PC-3 (cell line): ENCODE results near the gene BBOX1. TPM values are rescaled to one million over a fixed set of nuclear protein-coding genes. Genes with fewer than 3 reads are reported as not detected.
"Not testable (repeated sequence)": the region's sequence is repeated elsewhere in the genome, so short reads cannot be mapped to it uniquely, and the experiment has no call there.

Source experiments
- ATAC-seq: fragments of 200-7000 bp; cut with Tn5 transposase; 2 replicates; pipeline ENCODE4 v1.9.1; 2020; ENCODE audit warnings: mild to moderate bottlenecking, moderate library complexity
- BruUV-seq: library from RNA; stranded (reverse); fragments of 400-500 nt; replicated peaks from 2 replicates; lab custom pipeline; 2021; lab: Mats Ljungman, UMichigan
- CTCF ChIA-PET: fragments of 300-600 bp; sonication (Branson Sonifier 250); formaldehyde crosslinking; loops from one replicate; lab custom pipeline; 2022; ENCODE audit warnings: antibody characterized with exemption; lab: Charles Lee
- POLR2A ChIA-PET: fragments of 300-600 bp; sonication (Branson Sonifier 250); formaldehyde crosslinking; loops from one replicate; lab custom pipeline; 2022; ENCODE audit warnings: antibody characterized with exemption; ENCODE audit not compliant: unreplicated experiment; lab: Charles Lee
- DNase-seq: peaks from one replicate; pipeline ENCODE4 v3.0.0-alpha.2; 2015
- H2AFZ ChIP-seq: fragments of 300-600 bp; sonication (generic); 2 replicates; pipeline ENCODE4 v1.6.0; 2016; ENCODE audit warnings: antibody characterized with exemption, low read length
- H3F3A ChIP-seq: fragments of 300-600 bp; sonication (generic); one replicate; pipeline ENCODE4 v1.6.0; 2017; ENCODE audit warnings: antibody characterized with exemption, low read length, control low read depth, mild to moderate bottlenecking; ENCODE audit not compliant: unreplicated experiment
- H3K27ac ChIP-seq: fragments of 300-600 bp; sonication (generic); 2 replicates; pipeline ENCODE4 v1.5.1; 2016; ENCODE audit warnings: mild to moderate bottlenecking, low read length
- H3K27me3 ChIP-seq: fragments of 300-600 bp; sonication (generic); 2 replicates; pipeline ENCODE4 v1.6.1; 2016; ENCODE audit warnings: low read length, mixed read lengths
- H3K36me3 ChIP-seq: fragments of 300-600 bp; sonication (generic); 2 replicates; pipeline ENCODE4 v1.6.1; 2016; ENCODE audit warnings: low read depth, mixed run types, low read length, mixed read lengths
- H3K4me1 ChIP-seq: fragments of 300-600 bp; sonication (generic); 2 replicates; pipeline ENCODE4 v1.5.1; 2016; ENCODE audit warnings: low read length; ENCODE audit not compliant: insufficient read depth
- H3K4me2 ChIP-seq: fragments of 300-600 bp; sonication (generic); 2 replicates; pipeline ENCODE4 v1.6.0; 2016; ENCODE audit warnings: low read length
- H3K4me3 ChIP-seq: fragments of 300-600 bp; sonication (generic); 2 replicates; pipeline ENCODE4 v1.5.1; 2016; ENCODE audit warnings: mild to moderate bottlenecking, low read length, mixed read lengths
- H3K79me2 ChIP-seq: fragments of 300-600 bp; sonication (generic); 2 replicates; pipeline ENCODE4 v1.6.1; 2017; ENCODE audit warnings: low read length, mixed read lengths
- H3K9ac ChIP-seq: fragments of 300-600 bp; sonication (generic); 2 replicates; pipeline ENCODE4 v1.6.0; 2016; ENCODE audit warnings: mild to moderate bottlenecking, low read length
- H3K9me2 ChIP-seq: fragments of 300-600 bp; sonication (generic); replicated peaks from 2 replicates; pipeline ENCODE4 v1.6.1; 2016; ENCODE audit warnings: mixed run types, low read length, mixed read lengths
- H3K9me3 ChIP-seq: fragments of 300-600 bp; sonication (generic); 2 replicates; pipeline ENCODE4 v1.6.1; 2016; ENCODE audit warnings: low read length, mixed read lengths
- H4K20me1 ChIP-seq: fragments of 300-600 bp; sonication (generic); 2 replicates; pipeline ENCODE4 v1.6.1; 2016; ENCODE audit warnings: low read length, mixed read lengths
- EZH2 ChIP-seq: fragments of 300-600 bp; sonication (generic); IDR thresholded peaks from one replicate; pipeline ENCODE4 v1.6.1; 2017; ENCODE audit warnings: antibody characterized with exemption, mild to moderate bottlenecking, low read length; ENCODE audit not compliant: unreplicated experiment
- EZH2phosphoT487 ChIP-seq: fragments of 300-600 bp; sonication (generic); IDR thresholded peaks from 2 replicates; pipeline ENCODE4 v1.6.1; 2018; ENCODE audit warnings: mild to moderate bottlenecking, antibody characterized with exemption, low read length, borderline replicate concordance
- intact Hi-C: fragments of 100-400 bp; cut with micrococcal nuclease; formaldehyde crosslinking; loops from 2 replicates; pipeline ENCODE4 v1.9.0; 2023
- total RNA-seq: library from RNA; depleted of rRNA; stranded (reverse); fragments of >200 nt; gene quantifications from 2 replicates; pipeline ENCODE4 v1.2.3, GENCODE V29; 2014
- TF ChIP-seq, protein P1 (sequence below): fragments of 300-600 bp; sonication (generic); conservative IDR thresholded peaks from 2 replicates; pipeline ENCODE4 v1.5.1; 2017; ENCODE audit warnings: antibody characterized with exemption, low read depth, mild to moderate bottlenecking, low read length

The BBOX1 gene
- total RNA-seq, 1 experiment from 2014 or later = not detected

DNA sequence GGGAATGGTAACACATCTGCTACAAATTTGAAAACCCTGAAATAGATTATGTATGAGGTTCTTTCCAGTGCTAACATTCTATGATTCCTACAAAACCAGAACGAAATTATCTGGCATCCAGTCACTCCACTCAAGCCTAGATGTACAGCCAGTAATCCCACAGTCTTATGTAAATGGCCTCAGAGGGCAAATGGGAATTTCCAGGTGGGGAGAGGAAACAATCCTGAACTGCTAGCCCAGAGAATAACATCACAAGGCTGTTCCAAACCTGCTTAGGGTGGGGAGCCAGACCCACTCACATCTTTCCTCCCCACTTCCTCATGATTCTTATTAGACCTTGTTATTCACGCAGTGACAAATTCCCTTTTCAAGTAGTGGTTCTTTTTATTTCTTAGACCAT is 43.2 kb upstream of the BBOX1 start:
- POLR2A ChIA-PET = no interaction called here
- TF ChIP-seq EZH2phosphoT487 (no peak), EZH2 (no peak)
- TF ChIP-seq, protein P1, sequence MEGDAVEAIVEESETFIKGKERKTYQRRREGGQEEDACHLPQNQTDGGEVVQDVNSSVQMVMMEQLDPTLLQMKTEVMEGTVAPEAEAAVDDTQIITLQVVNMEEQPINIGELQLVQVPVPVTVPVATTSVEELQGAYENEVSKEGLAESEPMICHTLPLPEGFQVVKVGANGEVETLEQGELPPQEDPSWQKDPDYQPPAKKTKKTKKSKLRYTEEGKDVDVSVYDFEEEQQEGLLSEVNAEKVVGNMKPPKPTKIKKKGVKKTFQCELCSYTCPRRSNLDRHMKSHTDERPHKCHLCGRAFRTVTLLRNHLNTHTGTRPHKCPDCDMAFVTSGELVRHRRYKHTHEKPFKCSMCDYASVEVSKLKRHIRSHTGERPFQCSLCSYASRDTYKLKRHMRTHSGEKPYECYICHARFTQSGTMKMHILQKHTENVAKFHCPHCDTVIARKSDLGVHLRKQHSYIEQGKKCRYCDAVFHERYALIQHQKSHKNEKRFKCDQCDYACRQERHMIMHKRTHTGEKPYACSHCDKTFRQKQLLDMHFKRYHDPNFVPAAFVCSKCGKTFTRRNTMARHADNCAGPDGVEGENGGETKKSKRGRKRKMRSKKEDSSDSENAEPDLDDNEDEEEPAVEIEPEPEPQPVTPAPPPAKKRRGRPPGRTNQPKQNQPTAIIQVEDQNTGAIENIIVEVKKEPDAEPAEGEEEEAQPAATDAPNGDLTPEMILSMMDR = no peak
- ATAC-seq (no peak), DNase-seq (no peak)
- H3K27ac ChIP-seq = no peak overlapping the region
- no peaks in the 10 kb centered on the region for H3K4me1 ChIP-seq
- H3K9me3 ChIP-seq = no peaks in the 10 kb centered on the region
- no peaks in the 10 kb centered on the region for H3F3A ChIP-seq
- H2AFZ ChIP-seq = no peak overlapping the region
- no peaks in the 10 kb centered on the region for H4K20me1 ChIP-seq
- BruUV-seq = no TSS peak
- no peaks in the 10 kb centered on the region for H3K9me2 ChIP-seq
- no peak overlapping the region for H3K4me2 ChIP-seq
- CTCF ChIA-PET = no interaction called here
- no peak overlapping the region for H3K4me3 ChIP-seq
- no peaks in the 10 kb centered on the region for H3K36me3 ChIP-seq
- H3K79me2 ChIP-seq = no peaks in the 10 kb centered on the region
- intact Hi-C loops = no loop called here
- H3K27me3 ChIP-seq = peaks cover 9% of the 10 kb centered on the region; the same call in 1 of the 2 replicates
- H3K9ac ChIP-seq = no peak overlapping the region

DNA sequence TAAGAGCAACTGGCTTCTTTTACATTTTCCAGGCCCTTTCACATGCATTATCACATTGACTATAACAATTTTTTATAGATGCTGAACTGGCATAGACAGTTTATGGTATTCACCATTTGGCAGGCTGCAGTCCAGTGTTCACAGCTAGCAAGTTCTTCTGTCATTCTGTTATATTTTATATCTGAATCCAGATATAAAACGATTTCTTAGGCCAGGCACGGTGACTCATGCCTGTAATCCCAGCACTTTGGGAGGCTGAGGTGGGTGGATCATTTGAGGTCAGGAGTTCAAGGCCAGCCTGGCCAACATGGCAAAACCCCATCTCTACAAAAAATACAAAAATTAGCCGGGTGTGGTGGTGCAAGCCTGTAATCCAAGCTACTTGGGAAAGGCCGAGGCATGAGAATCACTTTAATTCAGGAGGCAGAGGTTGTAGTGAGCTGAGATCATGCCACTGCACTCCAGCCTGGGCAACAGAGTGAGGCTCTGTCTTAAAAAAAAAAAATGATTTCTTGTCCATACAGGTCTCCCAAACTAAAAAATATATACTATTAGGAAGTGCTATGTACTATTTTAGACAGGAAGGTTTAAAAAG is 39.4 kb upstream of the BBOX1 start:
- H3K79me2 ChIP-seq, H3K9ac ChIP-seq, POLR2A ChIA-PET, ATAC-seq, H3K9me3 ChIP-seq, H2AFZ ChIP-seq, intact Hi-C loops, BruUV-seq, H3K4me3 ChIP-seq, CTCF ChIA-PET, H3K9me2 ChIP-seq, H3K36me3 ChIP-seq, H3K27me3 ChIP-seq, H3F3A ChIP-seq, DNase-seq, H3K27ac ChIP-seq, H3K4me2 ChIP-seq, H4K20me1 ChIP-seq, H3K4me1 ChIP-seq: not testable (repeated sequence)

DNA sequence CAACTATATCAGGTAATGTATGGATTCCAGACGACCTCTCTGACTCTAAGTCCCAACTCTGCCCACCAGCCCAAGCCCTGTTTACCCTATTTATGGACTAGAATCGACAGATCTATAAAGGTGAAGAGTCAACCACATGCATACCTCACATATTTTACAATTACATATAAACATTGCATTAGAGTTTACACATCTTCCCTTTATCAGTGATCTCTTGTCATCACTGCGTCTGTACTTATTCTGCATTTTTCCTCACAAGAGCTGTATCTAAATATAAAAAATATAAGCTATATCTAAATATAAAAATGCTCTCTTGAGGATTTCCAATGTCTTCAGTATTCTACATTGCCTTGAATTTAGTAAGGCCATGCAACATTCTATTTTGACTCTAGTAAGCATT is 38.2 kb upstream of the BBOX1 start:
- intact Hi-C loops = no loop called here
- ChIA-PET CTCF (no interaction called here), POLR2A (no interaction called here)
- Histone ChIP-seq H4K20me1 (no peaks in the 10 kb centered on the region), H3K9ac (no peak overlapping the region), H3K79me2 (no peaks in the 10 kb centered on the region), H3K4me1 (no peaks in the 10 kb centered on the region), H3K27me3 (0 out of 2 replicates have a peak, but pooled peaks cover 4% of the 10 kb centered on the region), H3K9me2 (no peaks in the 10 kb centered on the region), H3K27ac (no peak overlapping the region), H3K9me3 (no peaks in the 10 kb centered on the region), H3K4me2 (no peak overlapping the region), H3F3A (no peaks in the 10 kb centered on the region), H2AFZ (no peak overlapping the region), H3K4me3 (no peak overlapping the region), H3K36me3 (no peaks in the 10 kb centered on the region)
- no TSS peak for BruUV-seq
- DNase-seq = no peak
- TF ChIP-seq, protein P1 = no peak
- TF ChIP-seq EZH2 (no peak), EZH2phosphoT487 (no peak)
- ATAC-seq = no peak
